ENCODE data around the gene REG3G. TPM values are rescaled to one million over a fixed set of nuclear protein-coding genes. Genes with fewer than 3 reads are reported as not detected.
A peak's percentile ranks its signal among the peaks of the same experiment; 100 is the strongest.
"Not testable (repeated sequence)": the region's sequence is repeated elsewhere in the genome, so short reads cannot be mapped to it uniquely, and the experiment has no call there.

The REG3G gene
- total RNA-seq, 1 donor from 2014 or later: 1.7 TPM

DNA sequence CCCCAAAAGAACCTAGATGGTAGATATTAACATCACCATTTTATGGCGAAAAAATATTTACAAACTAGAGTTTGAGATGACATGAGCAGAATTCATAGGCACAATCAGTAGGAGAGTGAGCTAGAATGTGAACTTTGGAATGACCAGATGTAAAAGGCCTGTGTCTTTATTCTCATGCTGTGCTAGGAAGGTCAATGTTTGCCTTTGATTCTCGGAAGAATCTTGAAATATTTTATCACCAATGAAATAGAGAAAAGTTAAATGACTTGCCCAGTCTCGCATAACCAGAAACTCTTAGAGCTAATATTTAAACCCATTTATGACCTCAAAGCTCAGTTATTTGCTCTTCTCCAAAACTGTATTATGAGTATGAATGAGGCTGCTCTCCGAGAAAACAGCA is 9.2 kb upstream of the REG3G start:
- DNase-seq (ENCODE audit: low spot score): no peak

DNA sequence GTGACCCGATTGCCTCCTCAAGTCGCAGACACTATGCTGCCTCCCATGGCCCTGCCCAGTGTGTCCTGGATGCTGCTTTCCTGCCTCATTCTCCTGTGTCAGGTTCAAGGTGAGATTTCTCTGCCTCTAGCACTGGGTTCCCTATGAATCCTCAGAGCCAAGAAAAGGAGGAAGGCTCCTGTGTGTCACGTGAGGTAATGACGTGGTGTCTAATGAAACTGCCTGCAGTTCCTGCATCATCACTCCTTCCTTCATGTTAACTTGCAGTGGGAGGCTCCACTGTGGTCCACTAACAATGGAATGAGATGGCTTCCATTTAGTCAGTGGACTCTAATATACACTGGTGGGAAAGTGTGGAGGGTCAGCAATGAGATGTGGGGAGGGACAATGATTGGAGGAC is 559 bp downstream of the REG3G start:
- DNase-seq (ENCODE audit: low spot score): no peak

DNA sequence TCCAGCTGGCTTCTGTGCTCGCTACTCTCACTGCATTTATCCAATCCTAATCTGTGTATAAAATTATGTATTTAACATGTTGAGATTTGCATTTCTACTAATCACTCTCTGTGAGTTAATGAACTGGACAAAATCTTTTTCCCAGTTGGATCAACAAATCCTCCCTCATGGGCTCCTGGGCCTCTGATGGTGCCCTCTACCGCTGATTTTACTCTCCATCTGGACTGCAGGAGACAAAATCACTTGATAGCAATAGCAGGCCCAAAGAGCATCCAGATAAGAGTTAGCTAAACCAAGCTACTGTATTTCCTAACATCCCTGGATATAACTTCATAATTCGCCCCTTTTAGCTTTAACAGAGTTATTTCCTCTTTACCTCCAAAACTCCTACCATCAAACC is 14.4 kb downstream of the REG3G start:
- no peak for DNase-seq (ENCODE audit: low spot score)

DNA sequence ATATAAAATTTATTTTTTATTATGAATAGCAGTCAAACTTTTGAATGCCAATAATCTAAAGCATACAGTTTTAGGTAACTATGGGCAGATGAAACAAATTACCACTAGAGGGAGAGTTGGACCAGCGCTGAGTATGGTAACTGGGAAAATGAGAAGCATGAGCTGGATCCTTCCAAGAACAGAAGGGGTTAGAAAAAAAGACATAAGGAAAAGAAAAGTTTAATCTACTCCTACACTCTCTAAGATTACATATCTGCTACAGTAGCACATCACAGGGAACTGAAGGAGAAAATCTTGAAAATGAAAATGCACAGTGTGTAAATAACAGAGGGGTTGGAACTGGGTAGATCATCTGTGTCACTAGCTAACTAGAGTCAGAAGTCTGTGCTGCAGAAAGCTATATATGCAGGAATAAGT is 15.5 kb downstream of the REG3G start:
- peak; percentile 33 for DNase-seq (ENCODE audit: low spot score)

DNA sequence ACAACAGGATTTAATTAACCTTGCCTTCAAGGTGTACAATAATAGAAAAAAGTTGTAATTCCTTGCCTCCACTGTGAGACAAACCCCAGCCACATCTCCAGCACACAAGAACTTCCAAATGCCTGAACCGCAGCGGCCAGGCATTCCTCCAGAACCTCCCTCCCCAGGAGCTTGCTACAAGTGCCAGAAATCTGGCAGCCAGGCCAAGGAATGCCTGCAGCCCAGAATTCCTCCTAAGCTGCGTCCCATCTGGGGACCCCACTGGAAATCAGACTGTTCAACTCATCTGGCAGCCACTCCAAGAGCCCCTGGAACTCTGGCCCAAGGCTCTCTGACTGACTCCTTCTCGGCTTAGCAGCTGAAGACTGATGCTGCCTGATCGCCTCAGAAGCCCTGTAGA is 28.0 kb downstream of the REG3G start:
- not testable (repeated sequence) for DNase-seq (ENCODE audit: low spot score)

DNA sequence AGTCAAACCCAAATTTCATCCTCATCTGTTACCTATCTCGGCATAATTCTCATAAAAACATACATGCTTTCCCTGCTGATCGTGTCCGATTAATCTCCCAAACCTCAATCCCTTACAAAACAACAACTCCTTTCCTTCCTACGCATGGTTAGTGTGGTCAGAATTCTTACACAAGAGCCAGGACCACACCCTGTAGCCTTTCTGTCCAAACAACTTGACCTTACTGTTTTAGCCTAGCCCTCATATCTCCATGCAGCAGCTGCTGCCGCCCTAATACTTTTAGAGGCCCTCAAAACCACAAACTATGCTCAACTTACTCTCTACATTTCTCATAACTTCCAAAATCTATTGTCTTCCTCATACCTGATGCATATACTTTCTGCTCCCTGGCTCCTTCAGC is 29.3 kb downstream of the REG3G start:
- DNase-seq (ENCODE audit: low spot score): not testable (repeated sequence)

DNA sequence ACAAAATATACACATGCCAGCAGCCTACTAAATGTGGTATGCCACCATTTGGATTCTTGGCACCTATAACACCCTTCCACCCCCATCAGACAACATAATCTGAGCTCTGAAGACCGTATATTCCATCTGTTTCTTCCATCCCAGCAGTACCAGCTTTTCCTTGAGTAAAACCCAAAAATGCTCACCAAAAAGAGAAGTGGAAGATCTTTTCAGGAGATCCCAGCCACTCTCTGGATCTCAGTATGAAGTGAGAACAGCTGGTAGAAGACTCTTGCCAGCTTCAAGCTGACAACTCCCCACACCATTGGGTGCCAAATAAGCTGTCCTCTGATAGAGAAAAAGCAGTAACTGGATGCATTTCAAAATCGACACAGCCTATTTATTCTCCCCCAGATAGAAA is 39.7 kb downstream of the REG3G start:
- DNase-seq (ENCODE audit: low spot score): no peak

DNA sequence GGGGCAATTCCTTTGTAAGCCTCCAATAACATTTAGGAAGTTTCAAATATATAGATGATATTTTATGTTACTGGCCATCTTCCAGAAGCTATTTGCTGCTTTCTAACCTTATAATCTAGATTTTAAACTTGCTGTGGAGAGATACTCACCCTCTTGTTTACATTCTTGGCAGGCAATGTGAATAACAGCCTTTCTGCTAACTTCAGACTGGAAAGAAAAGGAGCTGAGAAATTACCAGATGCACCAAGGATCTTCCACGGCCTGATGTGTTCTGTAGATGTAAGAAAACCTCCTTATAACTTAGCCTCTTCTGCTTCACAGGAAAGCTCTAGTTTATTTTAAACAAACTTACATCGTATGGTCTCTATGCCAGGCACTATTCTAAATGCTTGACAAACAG is 45.6 kb downstream of the REG3G start:
- DNase-seq (ENCODE audit: low spot score): no peak

Other genes starting within 250 kb of the REG3G start
- gene REG1B, start 62.3 kb downstream of the REG3G start, total RNA-seq (ENCODE audit: insufficient read depth, low replicate concordance): 1.4 TPM
- not detected for gene REG1A, start 94.8 kb downstream of the REG3G start, total RNA-seq (ENCODE audit: insufficient read depth, low replicate concordance)
- 3.6 TPM for gene REG3A, start 134.1 kb downstream of the REG3G start, total RNA-seq (ENCODE audit: insufficient read depth, low replicate concordance)

Measured in umbilical cord (tissue), 2 donors.